HG02571 (cell line): ENCODE results near the gene OR9I1.

Source experiments
- ATAC-seq: cut with Tn5 transposase; IDR thresholded peaks from one replicate; pipeline ENCODE4 v1.9.1; 2021; ENCODE audit warnings: mild to moderate bottlenecking, moderate library complexity; ENCODE audit not compliant: unreplicated experiment

Gene OR9I1

GRCh38 chr11:58125469-58125868 lies at the start of gene OR9I1:
Gene OR9I1, minus strand, starts transcription at chr11:58125530. Its CDS starts 6,086 bp downstream, at chr11:58119444.
- ATAC-seq, result no peak

- no peak for ATAC-seq
Measured at GRCh38 chr11:58165504-58166106, 40.3 kb upstream of the OR9I1 start.

GRCh38 chr11:58164990-58165389 lies 39.7 kb upstream of the OR9I1 start:
- ATAC-seq, result no peak

GRCh38 chr11:58164389-58164788 lies 39.1 kb upstream of the OR9I1 start:
- ATAC-seq, result no peak

GRCh38 chr11:58152781-58153180 lies 27.5 kb upstream of the OR9I1 start:
- ATAC-seq, result no peak

GRCh38 chr11:58142761-58143160 lies 17.4 kb upstream of the OR9I1 start:
- ATAC-seq, result no peak

GRCh38 chr11:58135171-58135570 lies 9.8 kb upstream of the OR9I1 start:
- ATAC-seq, result no peak

GRCh38 chr11:58134151-58134550 lies 8.8 kb upstream of the OR9I1 start:
- ATAC-seq, result no peak

GRCh38 chr11:58133309-58134076 lies 8.2 kb upstream of the OR9I1 start:
- ATAC-seq, result no peak

- no peak for ATAC-seq
Measured at GRCh38 chr11:58127350-58127749, 2.0 kb upstream of the OR9I1 start.

- ATAC-seq, result no peak
Measured at GRCh38 chr11:58121096-58121495, 4.2 kb downstream of the OR9I1 start.

GRCh38 chr11:58097437-58097836 lies 27.9 kb downstream of the OR9I1 start:
- ATAC-seq, result no peak

GRCh38 chr11:58086528-58086927 lies 38.8 kb downstream of the OR9I1 start:
- ATAC-seq, result no peak

GRCh38 chr11:58075781-58076180 lies 49.5 kb downstream of the OR9I1 start:
- no peak for ATAC-seq

- ATAC-seq, result no peak
Measured at GRCh38 chr11:58070585-58070984, 54.7 kb downstream of the OR9I1 start.

- no peak for ATAC-seq
Measured at GRCh38 chr11:58068655-58069054, 56.7 kb downstream of the OR9I1 start.

GRCh38 chr11:58067685-58068084 lies 57.6 kb downstream of the OR9I1 start:
- no peak for ATAC-seq
